Endodermal cell (in vitro differentiated cells): ENCODE measurements around the gene MAP3K15. TPM values are rescaled to one million over a fixed set of nuclear protein-coding genes. Genes with fewer than 3 reads are reported as not detected.

ENCODE experiments used
- DNase-seq: peaks from one replicate; pipeline ENCODE4 v3.0.0-alpha.2; 2017
- H3K27ac ChIP-seq: 2 replicates; pipeline ENCODE4 v1.5.1; 2013; ENCODE audit warnings: mild to moderate bottlenecking, low read depth, low read length, moderate library complexity
- H3K27me3 ChIP-seq: 2 replicates; pipeline ENCODE4 v1.6.1; 2013; ENCODE audit warnings: mild to moderate bottlenecking, low read length, moderate library complexity; ENCODE audit not compliant: insufficient read depth, control insufficient read depth, poor library complexity, severe bottlenecking
- H3K36me3 ChIP-seq: 2 replicates; pipeline ENCODE4 v1.7.0; 2013; ENCODE audit warnings: mild to moderate bottlenecking, low read length, moderate library complexity; ENCODE audit not compliant: control insufficient read depth, insufficient read depth
- H3K4me1 ChIP-seq: one replicate; pipeline ENCODE4 v1.7.0; 2013; ENCODE audit warnings: low read length; ENCODE audit not compliant: control insufficient read depth, insufficient read depth
- H3K4me3 ChIP-seq: 2 replicates; pipeline ENCODE4 v1.5.1; 2013; ENCODE audit warnings: mild to moderate bottlenecking, low read length, moderate library complexity
- H3K9ac ChIP-seq: 2 replicates; pipeline ENCODE4 v1.6.1; 2013; ENCODE audit warnings: mild to moderate bottlenecking, low read length, moderate library complexity; ENCODE audit not compliant: poor library complexity, severe bottlenecking; ENCODE audit errors: extremely low read depth
- H3K9me3 ChIP-seq: 2 replicates; pipeline ENCODE4 v1.6.1; 2013; ENCODE audit warnings: mild to moderate bottlenecking, low read length, moderate library complexity; ENCODE audit not compliant: control insufficient read depth
- H3K27ac Mint-ChIP-seq: 2 replicates; pipeline ENCODE4 v1.8.0; 2020; ENCODE audit warnings: mixed read lengths
- H3K27me3 Mint-ChIP-seq: 2 replicates; pipeline ENCODE4 v1.8.0; 2021; ENCODE audit warnings: mild to moderate bottlenecking, mixed read lengths; ENCODE audit not compliant: insufficient read depth
- H3K36me3 Mint-ChIP-seq: 2 replicates; pipeline ENCODE4 v1.8.0; 2020; ENCODE audit warnings: low read depth, mixed read lengths
- H3K4me1 Mint-ChIP-seq: 2 replicates; pipeline ENCODE4 v1.8.0; 2020; ENCODE audit warnings: mixed read lengths
- H3K4me3 Mint-ChIP-seq: 2 replicates; pipeline ENCODE4 v1.8.0; 2020; ENCODE audit warnings: mild to moderate bottlenecking, moderate library complexity, mixed read lengths
- H3K9me3 Mint-ChIP-seq: 2 replicates; pipeline ENCODE4 v1.8.0; 2020; ENCODE audit warnings: mild to moderate bottlenecking, mixed read lengths
- CTCF ChIP-seq: fragments of 200-600 bp; sonication (generic); conservative IDR thresholded peaks from 2 replicates; pipeline ENCODE4 v1.5.0; 2021; ENCODE audit warnings: antibody characterized with exemption, mild to moderate bottlenecking
- WGBS, 2 experiments: methylation state at CpG; one replicate each; pipeline versions ENCODE4 v1.1.5 to v1.1.7; 2013; ENCODE audit warnings: missing lambda C conversion rate in 2 of 2, mixed read lengths in 1 of 2; ENCODE audit not compliant: insufficient coverage in 1 of 2, insufficient read length in 1 of 2; 5-methylcytosine and 5-hydroxymethylcytosine counted together
- total RNA-seq, 2 donors: library from RNA; stranded (reverse); fragmentation: NEBNext Ultra II Directional in 1 of 2; extraction: Animal tissue kit (Norgen Biotek cat#: 25700) in 1 of 2; gene quantifications; 2 replicates in 1 of 2; 3 replicates in 1 of 2; pipeline ENCODE4 v1.2.1, GENCODE V29; 2021

The MAP3K15 gene
- total RNA-seq, 2 donors from 2014 or later = 2.2 to 2.9 TPM

- peaks cover 58% of the 10 kb centered on the region for H3K9me3 Mint-ChIP-seq
- DNase-seq = no peak
- Histone ChIP-seq H3K9me3 (no peaks in the 10 kb centered on the region), H3K4me1 (no peaks in the 10 kb centered on the region), H3K27me3 (no peaks in the 10 kb centered on the region), H3K9ac (no peak overlapping the region), H3K36me3 (no peaks in the 10 kb centered on the region), H3K27ac (no peak overlapping the region), H3K4me3 (no peak overlapping the region)
- no peak for TF ChIP-seq CTCF
- H3K4me3 Mint-ChIP-seq = no peak overlapping the region
- H3K36me3 Mint-ChIP-seq = peaks cover 4% of the 10 kb centered on the region
- H3K27me3 Mint-ChIP-seq = peaks cover 3% of the 10 kb centered on the region
- H3K4me1 Mint-ChIP-seq = peaks cover 4% of the 10 kb centered on the region
- 92 to 100% methylated on average over 1 to 4 of the region's 4 CpGs for WGBS, 2 experiments
- H3K27ac Mint-ChIP-seq = no peak overlapping the region
Observed at GRCh38 chrX:19392703-19393102, 122.6 kb downstream of the MAP3K15 start.

- Histone ChIP-seq H3K9ac (no peak overlapping the region), H3K27me3 (no peaks in the 10 kb centered on the region), H3K36me3 (no peaks in the 10 kb centered on the region), H3K9me3 (no peaks in the 10 kb centered on the region), H3K4me1 (no peaks in the 10 kb centered on the region), H3K27ac (no peak overlapping the region), H3K4me3 (no peak overlapping the region)
- Mint-ChIP-seq H3K36me3 (peaks cover 4% of the 10 kb centered on the region), H3K4me1 (peaks cover 4% of the 10 kb centered on the region), H3K9me3 (peaks cover 57% of the 10 kb centered on the region), H3K4me3 (no peak overlapping the region), H3K27me3 (peaks cover 3% of the 10 kb centered on the region), H3K27ac (no peak overlapping the region)
- TF ChIP-seq CTCF = no peak
- no peak for DNase-seq
- WGBS, 2 experiments = 88 to 92% methylated on average over 7 to 12 of the region's 12 CpGs
Observed at GRCh38 chrX:19392078-19392477, 123.2 kb downstream of the MAP3K15 start.

- H3K27ac ChIP-seq = no peak overlapping the region
- H3K4me1 ChIP-seq = no peaks in the 10 kb centered on the region
- H3K9me3 ChIP-seq = no peaks in the 10 kb centered on the region
- Mint-ChIP-seq H3K27ac (no peak overlapping the region), H3K4me1 (peaks cover 4% of the 10 kb centered on the region), H3K9me3 (peaks cover 57% of the 10 kb centered on the region), H3K36me3 (peaks cover 4% of the 10 kb centered on the region), H3K4me3 (no peak overlapping the region), H3K27me3 (no peaks in the 10 kb centered on the region)
- no peak overlapping the region for H3K9ac ChIP-seq
- H3K36me3 ChIP-seq = no peaks in the 10 kb centered on the region
- no peak for TF ChIP-seq CTCF
- H3K4me3 ChIP-seq = no peak overlapping the region
- 64% methylated on average over 3 of the region's 4 CpGs; no CpG with 5 or more reads in 1 of the 2 experiments for WGBS, 2 experiments
- H3K27me3 ChIP-seq = no peaks in the 10 kb centered on the region
- DNase-seq = peak; percentile 50
Observed at GRCh38 chrX:19389227-19389845, 126.0 kb downstream of the MAP3K15 start.
